Measurements from ENCODE around the gene APBA1. TPM values are rescaled to one million over a fixed set of nuclear protein-coding genes. Genes with fewer than 3 reads are reported as not detected.

Gene APBA1
- total and polyA plus RNA-seq, 9 of the 15 experiments (the other 6 are each of a cell fraction or from before 2014, with no cell fraction given): 0.01 to 0.02 TPM; not detected in 7

- no peak overlapping the region for H2AFZ ChIP-seq (ENCODE audit: low read depth, low read length)
- no peaks in the 10 kb centered on the region for H3K9me1 ChIP-seq (ENCODE audit: control insufficient read depth, insufficient read depth, low read length)
- H3K4me1 ChIP-seq (replicated peaks in 1 of 2; ENCODE audit: control insufficient read depth in 2 of 2, insufficient read depth in 2 of 2, low read length in 2 of 2): no peaks in the 10 kb centered on the region
- FAIRE-seq (no peak), DNase-seq (ENCODE audit: extremely low read depth in 1 of 4, low spot score in 3 of 4) (no peak), ATAC-seq (no peak)
- CTCF ChIA-PET (ENCODE audit: low intra/inter-chr PET ratio): no interaction called here
- in situ Hi-C loops (cut with MboI): no loop called here
- WGBS (ENCODE audit: insufficient coverage, low coverage, missing lambda C conversion rate): 3% methylated on average over 15 of the region's 15 CpGs
- no peak overlapping the region for H3K4me3 ChIP-seq
- peaks cover 2 to 33% of the 10 kb centered on the region in 2 experiments; a peak in 3 of 5 replicates for H3K27me3 ChIP-seq (ENCODE audit: control insufficient read depth in 2 of 2, insufficient read depth in 2 of 2, low read length in 2 of 2)
- H3K36me3 ChIP-seq (ENCODE audit: control insufficient read depth, insufficient read depth, low read length): no peaks in the 10 kb centered on the region
- no peak overlapping the region for H3K4me2 ChIP-seq (ENCODE audit: insufficient read depth, low read length)
- H3K9ac ChIP-seq (ENCODE audit: insufficient read depth in 1 of 2, low read depth in 2 of 2, low read length in 2 of 2): no peak overlapping the region
- TF ChIP-seq WHSC1 (IDR thresholded peaks at IDR 0.05; ENCODE audit: low read length) (no peak), MLX (CRISPR knock-in tag; conservative IDR thresholded peaks at IDR 0.05) (no peak), MAFF (IDR thresholded peaks at IDR 0.05; ENCODE audit: low read length) (no peak), ZNF282 (CRISPR knock-in tag; IDR thresholded peaks at IDR 0.05) (no peak), ZMIZ1 (IDR thresholded peaks at IDR 0.05; ENCODE audit: low read depth in 2 of 2, low read length in 2 of 2) (no peak), DDX20 (tag; IDR thresholded peaks at IDR 0.05; ENCODE audit: low read depth) (no peak), MEF2A (IDR thresholded peaks at IDR 0.05; ENCODE audit: control insufficient read depth, low read depth, low read length) (no peak), ZNF133 (CRISPR knock-in tag; IDR thresholded peaks at IDR 0.05) (no peak), ZBTB49 (CRISPR knock-in tag; IDR thresholded peaks at IDR 0.05; ENCODE audit: borderline replicate concordance) (no peak), BRD4 (IDR thresholded peaks at IDR 0.05) (no peak), RB1 (IDR thresholded peaks at IDR 0.05; ENCODE audit: low read depth) (no peak)
- no peaks in the 10 kb centered on the region for H3K79me2 ChIP-seq (ENCODE audit: control insufficient read depth, insufficient read depth, low read length)
- POLR2A ChIA-PET: no interaction called here
- no TSS peak for BruUV-seq (replicated peaks)
- H3K27ac ChIP-seq (ENCODE audit: extremely low read depth, low read depth, low read length): no peak overlapping the region
- H3K9me3 ChIP-seq (replicated peaks; ENCODE audit: control insufficient read depth, insufficient read depth, low read depth, low read length): no peaks in the 10 kb centered on the region
- intact Hi-C loops (cut with micrococcal nuclease): no loop called here
- no peaks in the 10 kb centered on the region for H4K20me1 ChIP-seq (replicated peaks; ENCODE audit: control insufficient read depth, insufficient read depth, low read length)
These were observed 216.0 kb downstream of the APBA1 start for GRCh38 chr9:69456201-69456600.
